ENCODE data around the gene FGG. TPM values are rescaled to one million over a fixed set of nuclear protein-coding genes. Genes with fewer than 3 reads are reported as not detected.

FGG gene
- total and polyA plus RNA-seq, 2 of the 13 experiments (the other 11 are each of a cell fraction or from before 2014, with no cell fraction given), result 1,037 to 2,423 TPM

GRCh38 chr4:154590329-154591006, 22.0 kb downstream of the FGG start, which contains the start of gene FGA (continued):
- TF ChIP-seq TIGD3 (CRISPR knock-in tag; IDR thresholded peaks at IDR 0.05; ENCODE audit: borderline replicate concordance) (no peak; the same call in 1 of the 2 replicates), FIP1L1 (IDR thresholded peaks at IDR 0.05; ENCODE audit: borderline replicate concordance, insufficient read depth, low read depth, low read length) (no peak), KDM5B (CRISPR knock-in tag; IDR thresholded peaks at IDR 0.05; ENCODE audit: borderline replicate concordance) (no peak), ZNF512 (CRISPR knock-in tag; IDR thresholded peaks at IDR 0.05) (no peak), NFKBIZ (CRISPR knock-in tag; IDR thresholded peaks at IDR 0.05) (peak; percentile 98), USF2 (IDR thresholded peaks at IDR 0.05; ENCODE audit: low read depth, low read length) (no peak), USF2 (CRISPR knock-in tag; IDR thresholded peaks at IDR 0.05; ENCODE audit: borderline replicate concordance) (no peak), MTF2 (CRISPR knock-in tag; IDR thresholded peaks at IDR 0.05; ENCODE audit: borderline replicate concordance) (no peak), MXD1 (CRISPR knock-in tag; IDR thresholded peaks at IDR 0.05) (no peak), ZNF556 (CRISPR knock-in tag; IDR thresholded peaks at IDR 0.05; ENCODE audit: borderline replicate concordance) (no peak), ZNF720 (CRISPR knock-in tag; IDR thresholded peaks at IDR 0.05) (no peak), ZBTB39 (CRISPR knock-in tag; IDR thresholded peaks at IDR 0.05) (0 out of 2 replicates have a peak, but pooled peaks have one; percentile 78), WIZ (CRISPR knock-in tag; IDR thresholded peaks at IDR 0.05) (no peak), ZNF136 (CRISPR knock-in tag; IDR thresholded peaks at IDR 0.05; ENCODE audit: low read depth) (peak; percentile 81; the same call in 1 of the 2 replicates), FOSL2 (CRISPR knock-in tag; IDR thresholded peaks at IDR 0.05) (peak; percentile 91), THAP9 (CRISPR knock-in tag; IDR thresholded peaks at IDR 0.05; ENCODE audit: borderline replicate concordance) (no peak)

Measured in HepG2 (cell line).